Muscle layer of duodenum (tissue), 2 donors: ENCODE results near the gene WWP2.
"Not testable (repeated sequence)": the region's sequence is repeated elsewhere in the genome, so short reads cannot be mapped to it uniquely, and the experiment has no call there.

ENCODE experiments used
- H3K27ac ChIP-seq: one replicate; pipeline ENCODE4 v1.7.0; 2013; ENCODE audit warnings: mild to moderate bottlenecking, low read length
- H3K27me3 ChIP-seq: one replicate; pipeline ENCODE4 v1.7.0; 2013; ENCODE audit warnings: low read depth, mild to moderate bottlenecking, control low read depth, low read length
- H3K36me3 ChIP-seq, 2 donors: one replicate each; pipeline ENCODE4 v1.7.0; 2013; ENCODE audit warnings: low read length in 2 of 2, control low read depth in 1 of 2, mild to moderate bottlenecking in 1 of 2; ENCODE audit not compliant: insufficient read depth in 2 of 2, control insufficient read depth in 1 of 2
- H3K4me1 ChIP-seq, 2 donors: one replicate each; pipeline ENCODE4 v1.7.0; 2013; ENCODE audit warnings: low read length in 2 of 2, mild to moderate bottlenecking in 2 of 2, control low read depth in 1 of 2, moderate library complexity in 1 of 2; ENCODE audit not compliant: insufficient read depth in 2 of 2, control insufficient read depth in 1 of 2
- H3K4me3 ChIP-seq, 2 donors: one replicate each; pipeline ENCODE4 v1.7.0; 2013; ENCODE audit warnings: low read length in 2 of 2, low read depth in 1 of 2, mild to moderate bottlenecking in 1 of 2
- H3K9me3 ChIP-seq, 2 donors: one replicate each; pipeline ENCODE4 v1.7.0; 2013; ENCODE audit warnings: low read length in 2 of 2, control low read depth in 1 of 2, mild to moderate bottlenecking in 1 of 2; ENCODE audit not compliant: control insufficient read depth in 1 of 2
- donor health status: healthy.

The WWP2 gene

GRCh38 chr16:69941251-69942098 is 179.3 kb downstream of the WWP2 start:
- Histone ChIP-seq H3K36me3 (peaks cover 19 to 48% of the 10 kb centered on the region in 2 donors), H3K27ac (no peak overlapping the region), H3K27me3 (no peaks in the 10 kb centered on the region), H3K4me1 (peaks cover 0 to 4% of the 10 kb centered on the region in 2 donors), H3K9me3 (no peaks in the 10 kb centered on the region), H3K4me3 (no peak overlapping the region)

- H3K9me3 ChIP-seq = no peaks in the 10 kb centered on the region
- H3K4me1 ChIP-seq = peaks cover 0 to 4% of the 10 kb centered on the region in 2 donors
- H3K27ac ChIP-seq = no peak overlapping the region
- peaks cover 12 to 42% of the 10 kb centered on the region in 2 donors for H3K36me3 ChIP-seq
- H3K4me3 ChIP-seq = no peak overlapping the region
- no peaks in the 10 kb centered on the region for H3K27me3 ChIP-seq
Observed at GRCh38 chr16:69942099-69942491, 180.0 kb downstream of the WWP2 start.

- Histone ChIP-seq H3K4me3 (no peak overlapping the region), H3K9me3 (no peaks in the 10 kb centered on the region), H3K27ac (no peak overlapping the region), H3K4me1 (peaks cover 0 to 4% of the 10 kb centered on the region in 2 donors), H3K27me3 (no peaks in the 10 kb centered on the region), H3K36me3 (peaks cover 11 to 36% of the 10 kb centered on the region in 2 donors)
Observed at GRCh38 chr16:69942627-69943170, 180.6 kb downstream of the WWP2 start.

DNA sequence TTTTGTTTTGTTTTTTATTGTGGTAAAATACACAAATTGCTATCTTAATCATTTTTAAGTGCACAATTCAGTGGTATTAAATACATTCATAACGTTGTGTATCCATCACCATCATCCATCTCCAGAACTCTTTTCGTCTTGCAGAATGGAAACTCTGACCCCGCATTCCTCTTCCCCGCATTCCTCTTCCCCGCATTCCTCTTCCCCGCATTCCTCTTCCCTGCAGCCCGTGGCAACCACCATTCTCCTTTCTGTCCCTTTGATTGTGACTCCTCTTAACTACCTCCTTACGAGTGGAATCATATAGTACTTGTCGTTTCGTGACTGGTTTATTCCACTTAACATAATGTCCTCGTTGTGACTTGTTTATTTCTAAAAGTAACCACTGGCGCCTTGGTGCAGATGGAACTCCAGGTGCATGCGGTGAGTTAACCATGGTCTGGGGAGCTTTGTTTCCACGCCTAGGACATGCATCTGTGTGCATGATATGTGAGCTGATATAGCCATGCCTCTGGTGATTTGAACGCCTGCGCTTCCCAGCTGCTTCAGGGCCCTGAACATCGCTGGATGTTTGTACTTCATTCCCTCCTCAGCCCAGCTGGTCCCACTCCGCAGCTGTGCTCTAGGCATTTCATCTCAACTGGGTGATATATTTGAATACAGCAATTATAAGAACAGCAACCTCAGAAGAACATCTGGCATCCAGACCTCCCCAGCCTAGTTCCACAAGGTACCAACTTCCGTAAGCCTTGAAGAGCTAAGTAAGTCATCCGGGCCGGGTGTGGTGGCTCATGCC is 181.3 kb downstream of the WWP2 start:
- H3K27ac ChIP-seq = not testable (repeated sequence)

DNA sequence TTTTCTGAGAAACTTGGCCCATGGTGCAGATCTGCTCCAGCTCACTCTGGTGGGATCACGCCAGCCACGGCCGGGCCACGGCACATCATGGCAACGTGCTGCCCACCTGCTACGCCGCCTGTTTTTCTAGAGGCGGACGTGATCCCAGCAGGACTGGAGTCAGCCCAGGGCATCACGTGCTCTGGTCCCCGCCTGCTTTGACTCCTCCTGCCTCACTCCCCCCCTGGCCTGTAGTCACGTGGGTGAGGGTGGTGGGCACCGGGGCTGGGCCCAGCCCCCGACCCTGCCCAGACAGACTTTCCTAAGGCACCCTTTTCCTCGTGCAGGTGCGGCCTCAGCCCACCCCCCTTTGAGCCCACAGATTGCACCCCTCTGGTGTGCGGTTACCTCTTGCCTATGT is 188.3 kb downstream of the WWP2 start:
- not testable (repeated sequence) for H3K4me3 ChIP-seq, H3K36me3 ChIP-seq, H3K27ac ChIP-seq, H3K4me1 ChIP-seq, H3K9me3 ChIP-seq, H3K27me3 ChIP-seq

More for the DNA sequence above, 181.3 kb downstream of the WWP2 start:
- not testable (repeated sequence) for H3K4me1 ChIP-seq, H3K9me3 ChIP-seq, H3K27me3 ChIP-seq, H3K4me3 ChIP-seq
- H3K36me3 ChIP-seq = peaks cover 8 to 29% of the 10 kb centered on the region in 2 donors

GRCh38 chr16:69951017-69951671 is 189.0 kb downstream of the WWP2 start, which contains the start of gene CLEC18A:
CLEC18A (plus strand) TSS chr16:69951334; CDS start chr16:69951367, 33 bp downstream.
- H3K36me3 ChIP-seq, H3K4me3 ChIP-seq, H3K4me1 ChIP-seq, H3K27ac ChIP-seq, H3K9me3 ChIP-seq, H3K27me3 ChIP-seq: not testable (repeated sequence)

- not testable (repeated sequence) for H3K4me1 ChIP-seq, H3K4me3 ChIP-seq, H3K27ac ChIP-seq, H3K9me3 ChIP-seq, H3K27me3 ChIP-seq, H3K36me3 ChIP-seq
Observed at GRCh38 chr16:69951672-69952031, 189.5 kb downstream of the WWP2 start.

DNA sequence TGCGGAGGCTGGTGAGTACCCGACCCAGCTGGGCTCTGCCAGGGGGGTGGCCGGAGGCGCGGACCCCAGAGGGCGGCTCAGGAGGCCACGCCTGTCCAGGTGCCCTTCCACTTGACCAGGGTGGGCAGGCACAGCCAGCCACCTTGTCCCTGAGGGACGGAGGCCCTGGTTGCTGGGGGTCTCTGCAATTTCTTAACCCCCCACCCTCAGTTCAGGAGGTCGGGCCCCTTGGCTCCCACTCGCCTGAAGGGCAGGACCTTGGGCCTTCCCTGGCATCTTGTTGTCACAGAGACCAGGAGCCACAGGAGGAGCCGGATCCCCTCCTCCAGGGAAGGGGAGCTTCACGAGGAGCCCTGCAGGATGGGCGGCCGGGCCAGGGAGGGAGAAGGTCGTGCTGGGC is 190.0 kb downstream of the WWP2 start:
- not testable (repeated sequence) for H3K27me3 ChIP-seq, H3K4me1 ChIP-seq, H3K9me3 ChIP-seq, H3K27ac ChIP-seq, H3K36me3 ChIP-seq, H3K4me3 ChIP-seq

DNA sequence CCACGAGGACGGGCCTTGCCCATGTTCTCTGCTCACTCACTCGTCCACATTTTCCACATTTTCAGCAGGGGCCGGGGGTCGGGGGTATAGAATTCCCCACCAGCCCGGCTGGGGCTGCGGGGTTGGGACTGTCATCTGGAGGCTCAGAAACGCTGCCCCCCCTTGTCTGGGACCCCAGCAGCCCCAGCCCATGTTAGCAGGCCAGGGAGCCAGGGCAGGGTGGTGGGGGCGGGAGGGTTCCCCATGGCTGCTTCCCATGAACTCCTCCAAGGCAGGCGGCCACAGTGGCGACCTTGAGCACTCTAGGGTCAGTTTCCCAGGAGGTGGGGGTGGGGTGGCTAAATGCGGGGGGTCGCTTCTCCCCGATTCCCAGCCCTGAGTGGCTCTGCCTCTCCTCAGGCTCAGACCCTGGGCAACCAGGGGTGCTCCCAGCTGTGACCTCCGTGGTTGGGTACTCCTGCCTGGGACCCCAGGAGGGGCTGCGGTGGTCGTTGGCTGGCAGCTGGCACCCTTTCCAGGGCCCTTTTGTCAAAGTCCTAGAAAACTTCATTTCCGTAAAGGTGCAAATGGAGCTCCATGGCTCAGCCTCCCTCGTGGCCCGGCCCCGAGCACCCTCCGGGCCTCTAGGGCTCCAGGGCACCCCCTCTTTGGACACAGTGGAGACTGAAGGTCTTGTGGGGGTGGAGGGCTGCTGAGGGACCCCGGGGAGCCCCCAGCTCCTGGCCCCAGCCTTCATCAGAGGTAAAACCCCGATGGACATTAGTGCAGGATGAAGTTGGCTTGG is 190.6 kb downstream of the WWP2 start:
- not testable (repeated sequence) for H3K27me3 ChIP-seq, H3K9me3 ChIP-seq, H3K27ac ChIP-seq, H3K4me3 ChIP-seq, H3K36me3 ChIP-seq, H3K4me1 ChIP-seq

DNA sequence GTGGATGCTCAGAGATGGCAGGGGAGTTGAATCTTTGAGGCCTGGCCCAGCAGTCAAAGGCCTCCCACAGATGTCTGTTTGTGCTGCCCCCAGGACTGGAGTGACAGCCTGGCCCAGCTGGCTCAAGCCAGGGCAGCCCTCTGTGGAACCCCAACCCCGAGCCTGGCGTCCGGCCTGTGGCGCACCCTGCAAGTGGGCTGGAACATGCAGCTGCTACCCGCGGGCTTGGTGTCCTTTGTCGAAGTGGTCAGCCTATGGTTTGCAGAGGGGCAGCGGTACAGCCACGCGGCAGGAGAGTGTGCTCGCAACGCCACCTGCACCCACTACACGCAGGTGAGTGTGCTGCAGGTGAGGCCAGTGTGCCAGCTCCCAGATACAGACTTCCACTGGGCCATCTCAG is 192.1 kb downstream of the WWP2 start:
- not testable (repeated sequence) for H3K27me3 ChIP-seq, H3K4me3 ChIP-seq, H3K27ac ChIP-seq, H3K9me3 ChIP-seq, H3K4me1 ChIP-seq, H3K36me3 ChIP-seq
